Hepatocyte (in vitro differentiated cells): Measurements from ENCODE around the gene FAM20B. TPM values are rescaled to one million over a fixed set of nuclear protein-coding genes. Genes with fewer than 3 reads are reported as not detected.
"Not testable (repeated sequence)": the region's sequence is repeated elsewhere in the genome, so short reads cannot be mapped to it uniquely, and the experiment has no call there.

Experiments
- DNase-seq: peaks from one replicate; pipeline ENCODE4 v3.0.0-alpha.2; 2016; ENCODE audit warnings: low spot score
- H2AFZ ChIP-seq: fragments of 200-600 bp; sonication (generic); 2 replicates; pipeline ENCODE4 v1.6.0; 2016; ENCODE audit warnings: antibody characterized with exemption, mild to moderate bottlenecking
- H3K27ac ChIP-seq: fragments of 200-600 bp; sonication (generic); 2 replicates; pipeline ENCODE4 v1.5.1; 2016; ENCODE audit warnings: mild to moderate bottlenecking
- H3K27me3 ChIP-seq: fragments of 200-600 bp; sonication (generic); 2 replicates; pipeline ENCODE4 v1.6.1; 2016
- H3K36me3 ChIP-seq: fragments of 200-600 bp; sonication (generic); replicated peaks from 2 replicates; pipeline ENCODE4 v1.5.1; 2016; ENCODE audit warnings: low read depth; ENCODE audit not compliant: insufficient read depth
- H3K4me1 ChIP-seq: fragments of 200-600 bp; sonication (generic); 2 replicates; pipeline ENCODE4 v1.5.1; 2016; ENCODE audit warnings: mild to moderate bottlenecking, moderate library complexity; ENCODE audit not compliant: insufficient read depth
- H3K4me2 ChIP-seq: fragments of 200-600 bp; sonication (generic); 2 replicates; pipeline ENCODE4 v1.6.0; 2016
- H3K4me3 ChIP-seq: fragments of 200-600 bp; sonication (generic); 2 replicates; pipeline ENCODE4 v1.5.1; 2016; ENCODE audit warnings: mild to moderate bottlenecking
- H3K79me2 ChIP-seq: fragments of 200-600 bp; sonication (generic); 2 replicates; pipeline ENCODE4 v1.6.0; 2017; ENCODE audit warnings: mild to moderate bottlenecking
- H3K9me2 ChIP-seq: fragments of 200-600 bp; sonication (generic); replicated peaks from 2 replicates; pipeline ENCODE4 v1.6.0; 2017; ENCODE audit warnings: mild to moderate bottlenecking; ENCODE audit not compliant: insufficient read depth
- H3K9me3 ChIP-seq: fragments of 200-600 bp; sonication (generic); 2 replicates; pipeline ENCODE4 v1.5.1; 2016; ENCODE audit warnings: low read depth, mild to moderate bottlenecking
- H4K20me1 ChIP-seq: fragments of 200-600 bp; sonication (generic); 2 replicates; pipeline ENCODE4 v1.6.0; 2016; ENCODE audit warnings: mild to moderate bottlenecking; ENCODE audit not compliant: insufficient read depth, poor library complexity, severe bottlenecking
- CTCF ChIP-seq: fragments of 200-600 bp; sonication (generic); IDR thresholded peaks from 2 replicates; pipeline ENCODE4 v1.5.1; 2016; ENCODE audit warnings: antibody characterized with exemption, mild to moderate bottlenecking; ENCODE audit not compliant: poor library complexity
- EZH2 ChIP-seq: fragments of 200-600 bp; sonication (generic); IDR thresholded peaks from 2 replicates; pipeline ENCODE4 v1.6.1; 2016; ENCODE audit warnings: antibody characterized with exemption, mild to moderate bottlenecking, borderline replicate concordance
- EZH2phosphoT487 ChIP-seq: fragments of 200-600 bp; sonication (generic); IDR thresholded peaks from one replicate; pipeline ENCODE4 v1.6.1; 2018; ENCODE audit warnings: antibody characterized with exemption, mild to moderate bottlenecking, low read depth, moderate library complexity; ENCODE audit not compliant: unreplicated experiment, severe bottlenecking
- WGBS: methylation state at CpG from one replicate; pipeline ENCODE4 v1.1.6; 2016; ENCODE audit warnings: low lambda C conversion rate; ENCODE audit errors: missing lambda C conversion rate; 5-methylcytosine and 5-hydroxymethylcytosine counted together
- polyA plus RNA-seq: library from polyadenylated mRNA; unstranded; fragments of >200 nt; fragmentation: Nextera tagmentation; extraction: Ambion mirVana; gene quantifications from 2 replicates; pipeline ENCODE4 v1.2.1, GENCODE V29; 2016
- total RNA-seq: library from RNA; depleted of rRNA; stranded (reverse); fragments of >200 nt; gene quantifications from 2 replicates; pipeline ENCODE4 v1.2.3, GENCODE V29; 2014

The FAM20B gene
- total and polyA plus RNA-seq, 2 experiments from 2014 or later: 9.2 to 37.6 TPM

DNA sequence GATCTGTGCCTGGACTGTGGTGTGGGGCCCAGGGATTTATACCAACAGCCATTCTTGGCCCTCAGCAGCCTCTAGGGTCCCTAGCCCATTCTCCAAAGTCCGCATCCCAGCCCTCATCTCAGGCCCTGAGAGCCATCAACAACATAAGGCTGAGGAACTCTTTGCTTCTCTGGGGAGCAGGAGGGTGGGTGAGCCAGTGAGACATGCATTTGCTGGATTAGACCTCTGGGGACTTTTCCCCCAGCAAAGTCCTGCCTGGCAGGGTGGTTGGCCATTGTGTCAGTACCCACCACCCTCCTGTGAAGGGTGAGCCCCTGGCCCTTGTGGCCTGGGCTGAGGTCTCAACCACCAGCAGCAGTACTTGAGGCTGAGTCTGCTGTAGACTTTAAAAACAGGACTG, 24.2 kb upstream of the FAM20B start:
- Histone ChIP-seq H3K9me2 (no peaks in the 10 kb centered on the region), H3K27me3 (no peaks in the 10 kb centered on the region), H3K9me3 (no peaks in the 10 kb centered on the region), H3K27ac (no peak overlapping the region), H3K79me2 (no peaks in the 10 kb centered on the region), H3K4me3 (no peak overlapping the region), H2AFZ (no peak overlapping the region), H4K20me1 (no peaks in the 10 kb centered on the region), H3K4me1 (peaks cover 5% of the 10 kb centered on the region), H3K36me3 (no peaks in the 10 kb centered on the region), H3K4me2 (no peak overlapping the region)
- WGBS: 100% methylated on average over 1 of the region's 1 CpG
- no peak for TF ChIP-seq EZH2phosphoT487
- no peak for TF ChIP-seq CTCF
- TF ChIP-seq EZH2: no peak
- DNase-seq: no peak

DNA sequence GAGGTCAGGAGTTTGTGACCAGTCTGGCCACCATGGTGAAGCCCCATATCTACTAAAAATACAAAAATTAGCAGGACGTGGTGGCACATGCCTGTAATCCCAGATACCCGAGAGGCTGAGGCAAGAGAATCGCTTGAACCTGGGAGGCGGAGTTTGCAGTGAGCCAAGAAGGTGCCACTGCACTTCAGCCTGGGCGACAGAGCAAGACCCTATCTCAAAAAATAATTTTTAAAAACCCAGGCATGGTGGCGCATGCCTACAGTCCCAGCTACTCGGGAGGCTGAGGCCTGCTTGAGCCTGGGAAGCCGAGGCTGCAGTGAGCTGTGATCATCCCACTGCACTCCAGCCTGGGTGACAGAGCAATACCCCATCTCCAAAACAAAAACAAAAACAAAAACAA, 23.6 kb upstream of the FAM20B start:
- DNase-seq, H3K9me2 ChIP-seq, H3K4me3 ChIP-seq, H3K27me3 ChIP-seq, H3K27ac ChIP-seq, H3K79me2 ChIP-seq, H3K36me3 ChIP-seq, H3K9me3 ChIP-seq, H4K20me1 ChIP-seq, H3K4me1 ChIP-seq: not testable (repeated sequence)
- 92% methylated on average over 8 of the region's 8 CpGs for WGBS
- Histone ChIP-seq H3K4me2 (peak overlapping the region; percentile 68), H2AFZ (peak overlapping the region; percentile 77)

DNA sequence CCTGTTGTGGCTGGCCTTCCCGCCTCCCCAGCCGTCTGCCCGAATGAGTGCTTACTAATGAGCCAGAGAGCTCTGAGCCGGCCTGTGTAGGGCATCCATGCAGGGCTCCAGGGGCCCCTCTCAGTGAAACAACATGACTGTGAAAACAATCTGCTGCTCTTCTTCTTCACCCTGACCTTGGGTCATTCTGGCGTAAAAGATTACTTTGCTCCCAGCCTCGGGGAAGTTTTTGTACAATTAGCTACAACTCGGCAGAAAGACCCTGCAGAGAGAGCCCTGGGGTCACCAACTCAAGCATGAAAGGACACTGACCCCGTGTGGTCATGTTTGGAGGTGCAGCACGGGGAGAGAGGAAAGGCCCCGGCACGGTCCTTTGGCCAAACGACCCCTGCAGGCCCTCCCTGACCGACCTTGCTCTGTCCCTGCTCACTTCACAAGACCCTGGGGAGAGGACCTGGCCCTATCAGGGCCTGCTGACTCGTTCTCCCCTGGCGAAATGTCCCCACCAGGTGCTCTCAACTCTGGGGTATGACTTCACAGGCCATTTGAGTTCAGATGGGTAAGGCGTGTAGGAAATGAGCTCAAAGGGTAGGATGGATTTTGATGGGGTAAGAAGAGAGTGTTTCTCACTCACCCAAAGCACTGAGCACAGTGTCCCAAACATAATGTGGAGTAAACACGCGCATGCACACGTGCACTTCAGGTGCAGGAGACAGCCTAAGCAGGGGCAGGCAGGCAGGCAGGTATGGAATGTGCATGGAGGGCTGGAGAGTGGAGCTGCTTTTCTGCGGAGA, 22.9 kb upstream of the FAM20B start:
- H2AFZ ChIP-seq: peak overlapping the region; percentile 77
- H3K9me2 ChIP-seq: no peaks in the 10 kb centered on the region
- H3K4me1 ChIP-seq: peaks cover 5% of the 10 kb centered on the region
- H3K79me2 ChIP-seq: no peaks in the 10 kb centered on the region
- DNase-seq: peak; percentile 85
- H3K27me3 ChIP-seq: no peaks in the 10 kb centered on the region
- H3K36me3 ChIP-seq: no peaks in the 10 kb centered on the region
- WGBS: 27% methylated on average over 20 of the region's 20 CpGs
- H3K27ac ChIP-seq: peak overlapping the region; percentile 40
- no peaks in the 10 kb centered on the region for H3K9me3 ChIP-seq
- H3K4me3 ChIP-seq: no peak overlapping the region
- peak overlapping the region; percentile 68 for H3K4me2 ChIP-seq
- H4K20me1 ChIP-seq: no peaks in the 10 kb centered on the region
- TF ChIP-seq EZH2phosphoT487 (no peak), CTCF (peak; percentile 98)

GRCh38 chr1:179003512-179004066, 22.1 kb upstream of the FAM20B start:
- Histone ChIP-seq H3K27ac (peak overlapping the region; percentile 40), H3K9me3 (no peaks in the 10 kb centered on the region), H3K36me3 (no peaks in the 10 kb centered on the region), H4K20me1 (no peaks in the 10 kb centered on the region), H3K27me3 (no peaks in the 10 kb centered on the region), H3K79me2 (no peaks in the 10 kb centered on the region), H3K4me2 (no peak overlapping the region), H3K4me3 (no peak overlapping the region), H3K9me2 (no peaks in the 10 kb centered on the region), H3K4me1 (peaks cover 5% of the 10 kb centered on the region), H2AFZ (no peak overlapping the region)
- TF ChIP-seq CTCF (no peak), EZH2phosphoT487 (no peak), EZH2 (no peak)
- no peak for DNase-seq
- WGBS: 74% methylated on average over 7 of the region's 7 CpGs
